GM08714 (cell line): Measurements from ENCODE around the gene TRRAP.
"Not testable (repeated sequence)": the region's sequence is repeated elsewhere in the genome, so short reads cannot be mapped to it uniquely, and the experiment has no call there.

Source experiments
- H3K4me3 ChIP-seq: fragments of 200-500 bp; sonication (Bioruptor generic); 2 replicates; pipeline ENCODE4 v1.5.1; 2014; ENCODE audit warnings: mild to moderate bottlenecking, low read length, inconsistent platforms
- ZNF274 ChIP-seq: IDR thresholded peaks from 2 replicates; pipeline ENCODE4 v1.6.1; 2012; ENCODE audit warnings: mild to moderate bottlenecking, low read depth, low read length

Gene TRRAP

DNA sequence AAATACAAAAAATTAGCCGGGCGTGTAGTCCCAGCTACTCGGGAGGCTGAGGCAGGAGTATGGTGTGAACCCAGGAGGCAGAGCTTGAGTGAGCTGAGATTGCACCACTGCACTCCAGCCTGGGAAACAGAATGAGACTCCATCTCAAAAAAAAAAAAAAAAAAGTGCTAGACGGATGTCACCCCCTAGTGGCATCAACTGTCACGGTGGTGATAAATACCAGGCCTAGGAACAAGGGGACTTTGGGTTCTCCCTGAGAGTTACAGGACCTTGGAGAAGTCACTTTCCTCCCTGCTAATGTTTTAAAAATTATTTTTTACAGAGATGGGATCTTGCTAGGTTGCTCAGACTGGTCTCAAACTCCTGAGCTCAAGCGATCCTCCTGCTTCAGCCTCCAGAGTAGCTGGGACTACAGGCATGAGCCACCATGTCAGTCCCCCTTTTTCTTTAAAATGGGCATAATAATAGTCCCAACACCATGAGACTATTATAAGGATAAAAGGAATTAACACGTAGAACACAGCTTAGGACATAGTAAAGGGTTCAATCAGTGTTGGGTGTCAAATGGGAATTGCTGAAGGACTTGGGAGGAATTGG, 5.9 kb upstream of the TRRAP start:
- no peak for TF ChIP-seq ZNF274
- H3K4me3 ChIP-seq: no peak overlapping the region

DNA sequence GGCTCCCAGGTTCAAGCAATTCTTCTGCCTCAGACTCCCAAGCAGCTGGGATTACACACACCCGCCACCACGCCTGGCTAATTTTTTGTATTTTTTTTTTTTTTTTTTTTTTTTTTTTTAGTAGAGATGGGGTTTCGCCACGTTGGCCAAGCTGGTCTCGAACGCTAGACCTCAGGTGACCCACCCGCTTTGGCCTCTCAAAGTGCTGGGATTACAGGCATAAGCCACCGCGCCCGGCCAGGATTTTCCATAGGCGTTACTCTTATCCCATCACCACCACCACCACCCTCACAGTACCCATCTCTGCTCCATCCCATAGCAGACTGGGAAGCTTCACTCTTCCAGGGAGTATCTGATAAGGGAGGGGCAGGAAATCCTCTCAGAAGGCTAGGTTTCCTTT, 4.7 kb upstream of the TRRAP start:
- not testable (repeated sequence) for H3K4me3 ChIP-seq

DNA sequence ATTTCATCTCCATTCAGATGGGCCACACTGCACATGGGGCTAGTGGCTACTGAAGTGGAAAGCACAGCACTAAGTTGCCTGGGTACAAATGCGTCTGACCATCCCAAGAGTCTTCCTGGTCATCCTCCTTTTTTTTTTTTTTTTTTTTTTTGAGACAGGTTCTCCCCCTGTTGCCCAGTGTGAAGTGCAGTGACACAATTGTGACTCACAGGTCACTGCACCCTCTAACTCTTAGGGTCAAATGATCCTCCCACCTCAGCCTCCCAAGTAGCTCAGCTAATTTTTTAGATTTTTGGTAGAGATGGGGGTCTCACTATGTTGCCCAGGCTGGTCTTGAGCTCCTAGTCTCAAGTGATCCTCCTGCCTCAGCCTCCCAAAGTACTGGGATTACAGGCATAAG, 3.4 kb upstream of the TRRAP start:
- TF ChIP-seq ZNF274: no peak
- no peak overlapping the region for H3K4me3 ChIP-seq

DNA sequence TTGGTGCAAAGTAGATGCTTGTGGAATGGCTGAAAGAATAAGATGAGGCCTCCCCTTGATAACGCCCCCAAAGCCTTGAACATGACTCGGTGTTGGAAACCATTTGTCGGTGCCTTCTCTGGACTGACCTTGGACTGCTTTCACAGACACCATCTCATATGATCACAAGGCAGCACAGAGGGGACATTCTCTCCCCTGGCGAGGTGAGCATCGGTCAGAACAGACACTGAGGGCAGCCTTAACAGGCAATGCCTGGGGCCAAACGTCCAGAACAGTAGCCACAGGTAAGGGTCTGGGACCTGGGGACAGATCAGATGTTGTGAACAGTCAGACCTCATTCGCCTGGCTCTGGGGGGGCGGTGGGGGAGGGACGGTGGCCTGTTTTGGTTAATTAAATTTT, 2.8 kb upstream of the TRRAP start:
- no peak overlapping the region for H3K4me3 ChIP-seq
- no peak for TF ChIP-seq ZNF274

DNA sequence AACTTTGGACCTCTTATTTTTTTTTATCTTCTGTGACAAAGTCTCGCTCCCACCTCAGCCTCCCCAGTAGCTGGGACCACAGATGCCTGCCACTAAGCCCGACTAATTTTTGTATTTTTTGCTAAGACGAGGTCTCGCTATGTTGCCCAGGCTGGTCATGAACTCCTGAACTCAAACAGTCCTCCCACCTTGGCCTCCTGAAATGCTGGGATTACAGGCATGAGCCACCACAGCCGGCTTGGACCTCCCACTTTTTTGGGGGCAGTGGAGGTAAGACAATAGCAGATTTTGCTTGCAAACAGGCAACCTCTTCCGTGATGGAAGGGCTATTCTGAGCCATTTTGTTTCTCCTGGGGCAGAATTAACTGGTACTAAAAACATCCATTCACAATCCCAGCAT, 1.2 kb upstream of the TRRAP start:
- H3K4me3 ChIP-seq: no peak overlapping the region
- TF ChIP-seq ZNF274: no peak

DNA sequence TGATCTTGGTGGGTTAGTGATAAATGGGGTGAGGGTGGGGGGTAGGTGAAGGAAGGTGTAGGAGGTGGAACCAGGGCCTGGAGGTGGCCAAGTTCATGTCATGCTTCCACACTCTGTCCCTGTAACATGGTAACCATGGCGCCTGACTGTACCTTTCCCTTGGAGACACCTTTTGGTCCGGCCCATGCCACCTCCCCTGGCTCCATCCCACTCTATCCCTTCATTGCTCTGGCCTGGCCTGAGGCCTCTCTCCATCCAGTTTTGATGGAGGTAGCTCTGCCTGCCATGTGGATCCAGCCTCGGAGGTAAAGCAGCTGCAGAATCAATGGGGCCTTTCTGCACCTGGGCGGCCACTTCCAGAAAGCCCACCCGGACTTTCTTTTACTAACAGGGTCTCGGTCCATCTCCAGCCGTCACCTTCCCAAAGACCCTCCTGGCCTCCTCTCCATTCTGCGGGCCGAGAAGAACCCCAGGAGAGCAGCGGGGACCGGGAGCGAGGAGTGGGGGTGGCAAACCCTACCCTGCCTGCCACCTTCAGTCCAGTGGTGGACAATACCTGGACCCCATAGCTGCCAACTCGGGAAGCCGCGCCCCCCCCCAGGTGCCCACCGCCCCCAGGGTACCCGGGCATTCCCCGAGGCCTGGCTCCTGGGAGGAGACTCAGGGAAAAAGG, 504 bp upstream of the TRRAP start:
- H3K4me3 ChIP-seq: peak overlapping the region; percentile 75; the same call in 1 of the 2 replicates
- no peak for TF ChIP-seq ZNF274

DNA sequence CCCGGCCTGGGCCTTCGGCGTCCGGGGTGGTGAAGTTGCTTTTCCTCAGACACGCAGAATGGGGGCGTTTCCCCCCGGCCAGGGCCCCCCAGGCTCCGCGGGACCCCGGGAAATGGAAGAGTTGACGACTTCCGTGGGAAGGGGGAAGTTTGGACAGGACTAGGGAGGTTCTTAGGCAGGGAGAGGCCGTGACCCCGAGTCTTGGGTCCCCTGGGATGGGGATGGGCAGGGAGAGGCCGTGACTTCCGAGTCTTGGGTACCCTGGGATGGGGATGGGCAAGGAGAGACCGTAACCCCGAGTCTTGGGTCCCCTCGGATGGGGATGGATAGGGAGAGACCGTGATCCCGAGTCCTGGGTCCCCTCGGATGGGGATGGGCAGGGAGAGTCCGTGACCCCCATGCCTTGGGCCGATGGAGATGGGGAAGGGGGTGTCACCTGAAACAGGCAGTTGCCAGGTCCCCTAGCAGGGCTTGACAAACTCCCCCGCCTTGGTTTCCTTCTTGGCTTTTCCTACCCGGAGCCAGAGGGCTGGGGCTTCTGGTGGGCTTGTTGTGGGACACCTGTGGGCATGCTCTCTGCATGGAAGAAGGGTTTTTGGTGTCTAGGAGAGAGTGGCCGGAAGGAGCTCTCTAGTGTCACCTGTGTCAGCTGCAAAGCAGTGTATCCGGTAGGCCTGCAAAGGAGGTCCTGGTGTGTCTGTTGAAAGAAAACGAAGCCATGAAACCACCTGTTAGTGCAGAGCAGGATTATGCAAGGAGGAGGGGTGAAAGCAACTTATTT, 1.1 kb downstream of the TRRAP start:
- no peak for TF ChIP-seq ZNF274
- H3K4me3 ChIP-seq: peak overlapping the region; percentile 75

DNA sequence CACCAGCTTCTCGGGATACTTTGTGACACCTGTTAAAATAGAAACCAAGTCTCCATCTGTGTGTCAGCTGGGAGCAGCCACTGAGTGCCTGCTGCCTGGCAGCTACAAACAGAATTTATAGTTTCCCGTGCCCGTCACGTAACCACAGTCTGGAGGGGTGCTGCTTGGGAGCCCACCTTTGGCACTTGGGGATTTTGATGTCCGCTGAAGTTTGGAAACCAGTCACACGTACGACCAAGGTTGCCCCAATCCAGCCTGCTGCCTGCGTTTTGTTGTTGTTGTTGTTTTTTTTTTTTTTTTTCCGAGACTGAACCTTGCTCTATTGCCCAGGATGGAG, 1.6 kb downstream of the TRRAP start:
- TF ChIP-seq ZNF274: no peak
- H3K4me3 ChIP-seq: peak overlapping the region; percentile 75

DNA sequence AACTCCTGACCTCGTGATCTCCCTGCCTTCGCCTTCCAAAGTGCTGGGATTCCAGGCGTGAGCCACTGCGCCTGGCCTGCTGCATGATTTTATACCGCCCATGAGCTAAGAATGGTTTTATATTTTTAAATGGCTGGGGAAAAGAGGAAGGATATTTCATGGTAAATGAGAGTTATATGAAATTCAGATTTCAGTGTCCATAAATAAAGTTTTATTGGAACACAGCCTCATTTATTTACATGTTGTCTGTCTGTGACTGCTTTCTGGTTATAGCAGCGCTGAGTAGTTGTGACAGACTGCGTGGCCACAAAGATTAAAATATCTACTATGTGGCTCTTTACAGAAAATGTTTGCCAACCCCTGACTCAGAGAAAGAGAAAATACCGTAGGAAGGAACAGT, 2.2 kb downstream of the TRRAP start:
- peak overlapping the region; percentile 75; the same call in 1 of the 2 replicates for H3K4me3 ChIP-seq
- TF ChIP-seq ZNF274: no peak

DNA sequence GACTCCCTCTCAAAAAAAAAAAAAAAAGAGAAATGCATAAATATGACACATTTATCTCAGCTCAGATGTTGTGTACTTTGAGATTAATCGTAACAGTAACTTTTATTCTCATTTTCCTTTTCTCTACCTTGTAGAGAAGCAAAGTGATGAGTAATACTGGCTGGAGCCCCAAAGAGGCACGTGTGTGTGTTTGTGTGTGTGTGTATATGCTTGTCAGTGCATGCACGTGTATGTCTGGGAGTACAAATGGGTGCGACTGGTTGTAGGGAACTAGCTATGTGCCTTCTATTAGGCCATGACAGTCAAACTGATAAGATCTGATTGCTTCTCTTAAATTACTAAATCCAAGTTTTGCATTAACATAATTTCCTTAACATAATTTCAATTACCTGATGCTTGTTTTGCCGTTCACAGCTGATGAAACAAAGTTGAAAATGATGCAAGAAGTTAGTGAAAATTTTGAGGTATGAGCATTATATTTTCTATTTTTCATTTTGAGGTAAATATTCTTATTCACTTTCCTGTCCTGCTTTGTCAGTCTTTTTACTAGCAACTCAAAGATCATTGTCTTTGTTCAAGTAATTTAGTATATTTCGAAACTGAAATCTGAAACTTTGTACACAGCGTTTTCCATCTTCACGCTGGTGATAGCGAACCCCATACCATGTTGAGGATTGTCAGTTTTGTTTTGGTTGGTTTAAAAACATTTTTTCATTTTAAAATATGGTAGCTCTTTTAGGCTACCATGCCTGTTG, 3.4 kb downstream of the TRRAP start:
- TF ChIP-seq ZNF274: no peak
- H3K4me3 ChIP-seq: no peak overlapping the region

DNA sequence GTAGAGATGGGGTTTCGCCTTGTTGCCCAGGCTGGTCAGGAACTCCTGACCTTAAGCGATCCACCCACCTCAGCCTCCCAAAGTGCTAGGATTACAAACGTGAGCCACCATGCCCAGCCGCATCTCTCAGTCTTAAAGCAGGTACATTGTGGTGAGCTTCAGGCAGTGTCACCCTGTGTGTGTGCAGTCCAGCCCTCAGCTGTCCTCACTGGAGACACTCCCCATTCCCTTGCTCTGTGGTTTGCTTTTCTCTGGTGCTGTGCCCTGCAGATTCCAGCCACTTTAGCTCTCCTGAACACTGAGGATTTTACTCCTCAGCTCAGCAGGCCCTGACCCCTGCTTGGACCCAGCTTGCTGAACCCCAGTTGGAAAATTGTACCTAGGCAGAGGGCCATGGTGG, 6.1 kb downstream of the TRRAP start:
- H3K4me3 ChIP-seq: no peak overlapping the region
- 0 out of 2 replicates have a peak, but pooled peaks have one; percentile 4 for TF ChIP-seq ZNF274

DNA sequence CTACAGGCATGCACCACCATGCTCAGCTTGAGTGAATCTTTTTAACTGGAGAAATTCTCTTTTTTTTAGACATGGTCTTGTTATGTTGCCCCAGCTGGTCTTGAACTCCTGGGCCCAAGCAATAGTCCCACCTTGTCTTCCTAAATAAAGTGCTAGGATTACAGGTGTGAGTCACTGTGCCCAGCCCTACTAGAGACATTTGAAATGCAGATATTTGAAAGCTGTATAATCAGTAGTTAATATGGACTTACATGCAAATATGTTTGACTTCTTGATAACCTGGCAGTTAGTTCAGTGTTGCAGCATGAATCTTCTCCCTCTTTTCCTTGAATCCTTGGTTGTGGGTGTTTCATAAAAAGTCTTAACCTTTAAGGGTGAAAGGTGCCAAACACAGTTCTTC, 8.7 kb downstream of the TRRAP start:
- TF ChIP-seq ZNF274: no peak
- H3K4me3 ChIP-seq: no peak overlapping the region

DNA sequence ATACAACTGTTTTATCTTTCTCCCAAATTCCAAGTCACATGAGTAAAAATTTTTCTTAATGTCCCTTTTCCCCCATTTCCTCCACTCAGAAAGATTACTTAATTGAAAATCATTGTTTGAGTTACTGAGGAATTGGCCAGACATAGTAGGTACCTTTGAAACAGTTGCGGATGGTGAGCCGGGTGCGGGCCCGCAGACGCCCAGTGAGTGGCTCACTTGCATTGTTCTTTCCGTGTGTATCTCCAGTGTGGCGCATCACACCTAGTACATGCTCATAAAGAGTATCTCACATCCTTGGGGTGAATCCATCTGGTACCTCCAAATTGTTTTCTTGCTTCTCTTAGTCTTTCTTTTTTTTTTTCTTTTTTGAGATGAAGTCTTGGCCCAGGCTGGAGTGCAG, 14.3 kb downstream of the TRRAP start:
- H3K4me3 ChIP-seq: no peak overlapping the region
- no peak for TF ChIP-seq ZNF274

DNA sequence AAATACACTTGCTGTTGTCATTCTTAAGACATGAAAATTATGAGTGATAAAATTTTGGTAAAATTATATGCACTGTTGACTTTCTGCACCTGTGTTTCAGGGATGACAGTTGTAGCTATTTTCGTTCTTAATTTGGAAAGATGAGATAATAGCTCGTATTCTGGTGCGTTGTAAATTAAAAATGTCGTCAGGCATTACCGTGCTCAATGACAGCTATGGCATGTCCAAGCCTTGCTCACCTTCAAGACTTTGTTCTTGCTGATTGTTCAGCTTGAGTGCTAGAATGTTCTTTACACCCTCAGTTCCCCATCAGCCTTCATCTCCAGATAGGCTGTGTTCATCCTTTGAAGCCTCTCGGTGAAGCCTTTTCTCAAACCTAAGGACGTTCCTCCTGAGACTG, 21.5 kb downstream of the TRRAP start:
- no peak for TF ChIP-seq ZNF274
- no peak overlapping the region for H3K4me3 ChIP-seq

DNA sequence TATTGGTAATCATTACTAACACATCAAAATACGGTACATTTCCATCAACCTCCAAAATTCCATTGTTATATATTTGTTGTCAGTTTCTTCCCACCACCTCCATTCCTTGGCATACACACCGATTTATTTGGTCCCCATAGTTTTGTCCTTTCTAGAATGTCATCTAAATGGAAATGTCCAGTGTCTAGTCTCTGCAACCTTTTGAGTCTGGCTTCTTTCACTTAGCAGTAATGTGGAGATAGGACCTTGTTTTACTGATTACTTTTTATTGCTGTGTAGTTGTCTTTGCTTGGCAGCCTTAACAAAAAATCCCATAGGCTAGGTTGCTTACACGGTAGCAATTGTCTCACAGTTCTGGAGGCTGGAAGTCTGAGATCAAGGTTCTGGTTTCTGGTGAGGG, 22.5 kb downstream of the TRRAP start:
- no peak for TF ChIP-seq ZNF274
- H3K4me3 ChIP-seq: no peak overlapping the region
